Measurements from ENCODE around the gene OPN1MW3.

DNA sequence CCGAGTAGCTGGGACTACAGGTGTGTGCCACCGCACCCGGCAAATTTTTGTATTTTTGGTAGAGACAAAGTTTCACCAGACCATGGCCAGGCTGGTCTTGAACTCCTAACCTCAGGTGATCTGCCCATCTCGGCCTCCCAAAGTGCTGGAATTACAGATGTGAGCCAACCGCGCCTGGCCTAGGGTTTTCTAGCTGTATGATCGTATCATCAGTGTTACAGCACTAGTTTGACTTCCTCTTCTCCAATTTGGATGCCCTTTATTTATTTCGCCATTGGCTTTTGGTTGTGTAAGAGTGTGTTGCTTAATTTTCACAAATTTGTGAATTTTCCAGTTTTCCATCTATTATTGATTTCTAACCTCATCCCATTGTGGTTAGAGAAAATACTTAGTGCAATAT, 43.4 kb downstream of the OPN1MW3 start:
- peak in 1 of 2 donors; percentile 59 for TF ChIP-seq EP300 (IDR thresholded peaks at IDR 0.05)
- TF ChIP-seq, protein P1, sequence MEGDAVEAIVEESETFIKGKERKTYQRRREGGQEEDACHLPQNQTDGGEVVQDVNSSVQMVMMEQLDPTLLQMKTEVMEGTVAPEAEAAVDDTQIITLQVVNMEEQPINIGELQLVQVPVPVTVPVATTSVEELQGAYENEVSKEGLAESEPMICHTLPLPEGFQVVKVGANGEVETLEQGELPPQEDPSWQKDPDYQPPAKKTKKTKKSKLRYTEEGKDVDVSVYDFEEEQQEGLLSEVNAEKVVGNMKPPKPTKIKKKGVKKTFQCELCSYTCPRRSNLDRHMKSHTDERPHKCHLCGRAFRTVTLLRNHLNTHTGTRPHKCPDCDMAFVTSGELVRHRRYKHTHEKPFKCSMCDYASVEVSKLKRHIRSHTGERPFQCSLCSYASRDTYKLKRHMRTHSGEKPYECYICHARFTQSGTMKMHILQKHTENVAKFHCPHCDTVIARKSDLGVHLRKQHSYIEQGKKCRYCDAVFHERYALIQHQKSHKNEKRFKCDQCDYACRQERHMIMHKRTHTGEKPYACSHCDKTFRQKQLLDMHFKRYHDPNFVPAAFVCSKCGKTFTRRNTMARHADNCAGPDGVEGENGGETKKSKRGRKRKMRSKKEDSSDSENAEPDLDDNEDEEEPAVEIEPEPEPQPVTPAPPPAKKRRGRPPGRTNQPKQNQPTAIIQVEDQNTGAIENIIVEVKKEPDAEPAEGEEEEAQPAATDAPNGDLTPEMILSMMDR (IDR thresholded peaks at IDR 0.05) = no peak
